Measurements from ENCODE around the gene PITPNM2.

DNA sequence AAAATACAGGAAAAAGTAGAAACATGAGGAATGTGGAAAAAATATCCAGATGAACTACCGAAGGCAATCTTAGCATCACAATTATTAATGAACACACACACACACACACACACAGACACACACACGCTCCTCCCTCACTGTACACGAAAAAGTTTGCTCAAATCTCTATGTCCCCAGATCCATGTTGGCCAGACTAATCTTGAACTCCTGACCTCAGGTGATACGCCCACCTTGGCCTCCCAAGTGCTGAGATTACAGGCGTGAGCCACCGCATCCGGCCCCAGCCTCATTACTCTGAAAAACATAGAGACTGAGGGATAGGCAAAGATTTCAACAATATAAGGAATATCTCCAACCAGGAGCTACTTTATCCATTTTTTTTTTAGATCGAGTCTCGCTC is 17.2 kb downstream of the PITPNM2 start:
- TF ChIP-seq CTCF (IDR thresholded peaks at IDR 0.05) (no peak), POLR2A (IDR thresholded peaks at IDR 0.05) (no peak)
